OCI-LY1 (cell line): Measurements from ENCODE around the gene CYB5RL.

ENCODE experiments used
- H2AFZ ChIP-seq: fragments of 200-600 bp; sonication (generic), shearing (Covaris generic); 2 replicates; pipeline ENCODE4 v1.6.0; 2014; ENCODE audit warnings: antibody characterized with exemption, mild to moderate bottlenecking, low read length
- H3F3A ChIP-seq: fragments of 200-600 bp; sonication (generic), shearing (Covaris generic); 2 replicates; pipeline ENCODE4 v1.6.0; 2014; ENCODE audit warnings: mild to moderate bottlenecking, antibody characterized with exemption, low read length, moderate library complexity; ENCODE audit not compliant: insufficient read depth
- H3K27ac ChIP-seq: fragments of 200-600 bp; sonication (generic); 2 replicates; pipeline ENCODE4 v1.5.1; 2014; ENCODE audit warnings: low read length, mixed run types, mild to moderate bottlenecking, low read depth; ENCODE audit not compliant: poor library complexity, severe bottlenecking
- H3K27me3 ChIP-seq: fragments of 200-600 bp; sonication (generic); 2 replicates; pipeline ENCODE4 v1.6.0; 2014; ENCODE audit warnings: antibody characterized with exemption, mild to moderate bottlenecking, low read length, moderate library complexity; ENCODE audit not compliant: insufficient read depth
- H3K36me3 ChIP-seq: fragments of 200-600 bp; sonication (generic); 2 replicates; pipeline ENCODE4 v1.6.1; 2014; ENCODE audit warnings: mild to moderate bottlenecking, antibody characterized with exemption, low read length, moderate library complexity, mixed read lengths; ENCODE audit not compliant: insufficient read depth
- H3K4me1 ChIP-seq: fragments of 200-600 bp; sonication (generic); 2 replicates; pipeline ENCODE4 v1.5.1; 2014; ENCODE audit warnings: mild to moderate bottlenecking, low read length, moderate library complexity; ENCODE audit not compliant: insufficient read depth, severe bottlenecking
- H3K4me2 ChIP-seq: fragments of 200-600 bp; sonication (generic), shearing (Covaris generic); 2 replicates; pipeline ENCODE4 v1.6.1; 2014; ENCODE audit warnings: low read length
- H3K4me3 ChIP-seq: fragments of 200-600 bp; sonication (generic); 2 replicates; pipeline ENCODE4 v1.5.1; 2014; ENCODE audit warnings: low read length, low read depth, mild to moderate bottlenecking, mixed read lengths; ENCODE audit not compliant: poor library complexity, severe bottlenecking
- H3K79me2 ChIP-seq: fragments of 200-600 bp; shearing (Covaris generic); 2 replicates; pipeline ENCODE4 v1.6.1; 2016; ENCODE audit warnings: mixed run types, low read length, mixed read lengths; ENCODE audit not compliant: insufficient read depth
- H3K9ac ChIP-seq: fragments of 200-600 bp; sonication (generic), shearing (Covaris generic); 2 replicates; pipeline ENCODE4 v1.6.1; 2014; ENCODE audit warnings: mild to moderate bottlenecking, low read length, mixed read lengths
- H3K9me2 ChIP-seq: fragments of 200-600 bp; sonication (generic), shearing (Covaris generic); 2 replicates; pipeline ENCODE4 v1.6.1; 2014; ENCODE audit warnings: low read depth, mild to moderate bottlenecking, low read length, mixed read lengths
- H3K9me3 ChIP-seq: fragments of 200-600 bp; shearing (Covaris generic); 2 replicates; pipeline ENCODE4 v1.6.1; 2014; ENCODE audit warnings: low read length, mixed read lengths
- H4K20me1 ChIP-seq: fragments of 200-600 bp; sonication (generic), shearing (Covaris generic); 2 replicates; pipeline ENCODE4 v1.6.0; 2016; ENCODE audit warnings: mild to moderate bottlenecking, low read length; ENCODE audit not compliant: insufficient read depth
- EZH2 ChIP-seq: fragments of 200-600 bp; sonication (generic), shearing (Covaris generic); IDR thresholded peaks from 2 replicates; pipeline ENCODE4 v1.8.0; 2017; ENCODE audit warnings: borderline replicate concordance, mixed run types, mild to moderate bottlenecking, antibody characterized with exemption, low read length, moderate library complexity, mixed read lengths
- TF ChIP-seq, protein P1 (sequence below): fragments of 200-600 bp; sonication (generic), shearing (Covaris generic); IDR thresholded peaks from 2 replicates; pipeline ENCODE4 v1.5.1; 2017; ENCODE audit warnings: mild to moderate bottlenecking, antibody characterized with exemption, low read length, moderate library complexity, mixed read lengths

Gene CYB5RL

DNA sequence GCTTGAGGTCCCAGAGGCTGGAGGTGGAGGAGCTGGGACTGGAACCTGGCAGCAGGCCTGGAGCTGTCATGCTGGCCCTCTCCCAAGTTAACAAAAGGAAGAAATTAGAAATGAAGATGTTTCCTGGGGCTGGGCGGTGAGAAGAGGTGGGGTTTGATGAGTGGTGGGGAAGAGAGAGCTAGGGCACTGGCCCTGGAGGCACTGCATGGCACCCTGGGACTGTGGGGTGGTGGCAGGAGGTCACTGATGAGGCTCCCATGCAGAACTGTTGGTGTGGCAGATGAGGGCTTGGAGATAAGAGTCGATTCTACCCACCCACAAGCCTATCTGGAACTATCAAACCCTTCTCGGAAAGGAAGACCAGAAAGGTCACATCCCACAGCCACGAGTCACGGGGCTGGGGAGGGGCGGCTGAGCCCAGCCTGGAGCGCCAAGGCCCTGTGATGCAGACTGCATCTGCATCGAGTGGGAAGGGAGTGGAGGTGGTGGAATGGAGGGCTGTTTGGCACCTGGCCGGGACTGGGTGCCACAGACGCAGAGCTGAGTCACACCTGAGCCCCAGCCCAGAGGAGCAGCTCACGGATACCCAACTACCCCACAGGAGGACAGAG is 29.6 kb upstream of the CYB5RL start:
- no peak overlapping the region for H3K4me3 ChIP-seq
- H4K20me1 ChIP-seq = no peaks in the 10 kb centered on the region
- H3F3A ChIP-seq = no peaks in the 10 kb centered on the region
- H3K36me3 ChIP-seq = no peaks in the 10 kb centered on the region
- no peak overlapping the region for H3K9ac ChIP-seq
- H3K4me1 ChIP-seq = no peaks in the 10 kb centered on the region
- no peaks in the 10 kb centered on the region for H3K79me2 ChIP-seq
- H2AFZ ChIP-seq = no peak overlapping the region
- no peak for TF ChIP-seq EZH2
- TF ChIP-seq, protein P1, sequence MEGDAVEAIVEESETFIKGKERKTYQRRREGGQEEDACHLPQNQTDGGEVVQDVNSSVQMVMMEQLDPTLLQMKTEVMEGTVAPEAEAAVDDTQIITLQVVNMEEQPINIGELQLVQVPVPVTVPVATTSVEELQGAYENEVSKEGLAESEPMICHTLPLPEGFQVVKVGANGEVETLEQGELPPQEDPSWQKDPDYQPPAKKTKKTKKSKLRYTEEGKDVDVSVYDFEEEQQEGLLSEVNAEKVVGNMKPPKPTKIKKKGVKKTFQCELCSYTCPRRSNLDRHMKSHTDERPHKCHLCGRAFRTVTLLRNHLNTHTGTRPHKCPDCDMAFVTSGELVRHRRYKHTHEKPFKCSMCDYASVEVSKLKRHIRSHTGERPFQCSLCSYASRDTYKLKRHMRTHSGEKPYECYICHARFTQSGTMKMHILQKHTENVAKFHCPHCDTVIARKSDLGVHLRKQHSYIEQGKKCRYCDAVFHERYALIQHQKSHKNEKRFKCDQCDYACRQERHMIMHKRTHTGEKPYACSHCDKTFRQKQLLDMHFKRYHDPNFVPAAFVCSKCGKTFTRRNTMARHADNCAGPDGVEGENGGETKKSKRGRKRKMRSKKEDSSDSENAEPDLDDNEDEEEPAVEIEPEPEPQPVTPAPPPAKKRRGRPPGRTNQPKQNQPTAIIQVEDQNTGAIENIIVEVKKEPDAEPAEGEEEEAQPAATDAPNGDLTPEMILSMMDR = no peak
- H3K27me3 ChIP-seq = no peaks in the 10 kb centered on the region
- no peak overlapping the region for H3K4me2 ChIP-seq
- H3K9me3 ChIP-seq = no peaks in the 10 kb centered on the region
- H3K9me2 ChIP-seq = no peaks in the 10 kb centered on the region
- no peak overlapping the region for H3K27ac ChIP-seq

DNA sequence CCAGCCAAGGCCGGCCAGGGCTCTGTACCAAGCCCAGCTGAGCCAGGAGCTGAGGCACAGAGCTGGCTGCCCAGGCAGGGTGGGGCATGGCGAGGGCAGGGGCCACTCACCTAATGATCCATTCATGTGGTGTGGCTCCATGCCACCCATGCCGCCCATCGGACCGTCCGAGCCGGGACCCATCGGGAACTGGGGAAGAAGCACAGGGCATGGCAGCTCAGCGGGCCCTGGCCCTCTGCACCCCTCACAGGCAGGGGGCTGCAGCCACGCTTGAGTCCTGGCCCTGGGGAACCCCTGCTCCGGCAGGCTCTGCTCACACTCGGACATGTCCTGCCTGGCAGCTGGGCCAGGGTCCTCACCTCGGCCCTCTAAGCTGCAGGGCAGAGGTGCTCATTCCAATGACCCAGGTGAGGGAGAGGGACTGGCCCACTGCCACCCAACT is 28.8 kb upstream of the CYB5RL start:
- no peaks in the 10 kb centered on the region for H3K79me2 ChIP-seq
- no peak overlapping the region for H3K4me3 ChIP-seq
- H3K27me3 ChIP-seq = no peaks in the 10 kb centered on the region
- H3K36me3 ChIP-seq = no peaks in the 10 kb centered on the region
- H3K9me2 ChIP-seq = no peaks in the 10 kb centered on the region
- no peak overlapping the region for H3K9ac ChIP-seq
- no peak overlapping the region for H2AFZ ChIP-seq
- no peak for TF ChIP-seq EZH2
- TF ChIP-seq, protein P1 = no peak
- no peaks in the 10 kb centered on the region for H3K9me3 ChIP-seq
- H3F3A ChIP-seq = no peaks in the 10 kb centered on the region
- H3K4me1 ChIP-seq = no peaks in the 10 kb centered on the region
- H3K27ac ChIP-seq = no peak overlapping the region
- H4K20me1 ChIP-seq = no peaks in the 10 kb centered on the region
- no peak overlapping the region for H3K4me2 ChIP-seq

DNA sequence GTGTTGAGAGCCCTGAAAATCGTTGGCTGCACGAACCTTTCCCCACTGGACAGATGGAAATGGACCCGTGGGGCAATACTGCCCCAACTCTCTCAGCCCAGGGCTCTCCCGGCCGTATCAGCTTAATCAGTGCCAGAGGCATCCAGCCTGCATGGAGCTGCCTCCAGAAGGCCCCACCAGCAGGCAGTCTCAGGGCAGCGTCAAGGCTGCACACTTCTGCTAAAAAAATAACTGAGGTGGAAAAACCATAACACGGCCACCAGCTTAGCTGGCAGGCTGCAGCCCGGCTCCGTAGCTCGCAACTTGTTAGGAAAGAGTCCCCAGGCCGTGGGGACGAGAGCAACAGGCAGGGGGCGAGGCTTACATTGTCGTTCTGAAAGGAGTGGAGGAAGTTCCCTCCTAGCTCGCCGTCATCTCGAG is 28.1 kb upstream of the CYB5RL start:
- H3K27ac ChIP-seq = no peak overlapping the region
- H2AFZ ChIP-seq = no peak overlapping the region
- H3K4me2 ChIP-seq = no peak overlapping the region
- H3K36me3 ChIP-seq = no peaks in the 10 kb centered on the region
- no peak overlapping the region for H3K4me3 ChIP-seq
- no peaks in the 10 kb centered on the region for H3K9me2 ChIP-seq
- TF ChIP-seq, protein P1 = no peak
- TF ChIP-seq EZH2 = no peak
- H3K9me3 ChIP-seq = no peaks in the 10 kb centered on the region
- no peak overlapping the region for H3K9ac ChIP-seq
- no peaks in the 10 kb centered on the region for H4K20me1 ChIP-seq
- no peaks in the 10 kb centered on the region for H3K79me2 ChIP-seq
- H3K27me3 ChIP-seq = no peaks in the 10 kb centered on the region
- no peaks in the 10 kb centered on the region for H3K4me1 ChIP-seq
- H3F3A ChIP-seq = no peaks in the 10 kb centered on the region
